SH-SY5Y (cell line): ENCODE data around the gene SEL1L2.

ENCODE experiments used
- GATA2 ChIP-seq: IDR thresholded peaks from 2 replicates; pipeline ENCODE4 v1.6.1; 2011; ENCODE audit warnings: mild to moderate bottlenecking, low read depth, low read length
- GATA3 ChIP-seq: IDR thresholded peaks from 2 replicates; pipeline ENCODE4 v1.6.1; 2011; ENCODE audit warnings: low read depth, mild to moderate bottlenecking, low read length, moderate library complexity

The SEL1L2 gene, protein sequence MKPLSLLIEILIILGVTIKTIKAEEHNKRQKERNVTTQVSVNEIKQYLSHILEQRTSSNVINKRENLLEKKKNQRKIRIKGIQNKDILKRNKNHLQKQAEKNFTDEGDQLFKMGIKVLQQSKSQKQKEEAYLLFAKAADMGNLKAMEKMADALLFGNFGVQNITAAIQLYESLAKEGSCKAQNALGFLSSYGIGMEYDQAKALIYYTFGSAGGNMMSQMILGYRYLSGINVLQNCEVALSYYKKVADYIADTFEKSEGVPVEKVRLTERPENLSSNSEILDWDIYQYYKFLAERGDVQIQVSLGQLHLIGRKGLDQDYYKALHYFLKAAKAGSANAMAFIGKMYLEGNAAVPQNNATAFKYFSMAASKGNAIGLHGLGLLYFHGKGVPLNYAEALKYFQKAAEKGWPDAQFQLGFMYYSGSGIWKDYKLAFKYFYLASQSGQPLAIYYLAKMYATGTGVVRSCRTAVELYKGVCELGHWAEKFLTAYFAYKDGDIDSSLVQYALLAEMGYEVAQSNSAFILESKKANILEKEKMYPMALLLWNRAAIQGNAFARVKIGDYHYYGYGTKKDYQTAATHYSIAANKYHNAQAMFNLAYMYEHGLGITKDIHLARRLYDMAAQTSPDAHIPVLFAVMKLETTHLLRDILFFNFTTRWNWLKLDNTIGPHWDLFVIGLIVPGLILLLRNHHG

DNA sequence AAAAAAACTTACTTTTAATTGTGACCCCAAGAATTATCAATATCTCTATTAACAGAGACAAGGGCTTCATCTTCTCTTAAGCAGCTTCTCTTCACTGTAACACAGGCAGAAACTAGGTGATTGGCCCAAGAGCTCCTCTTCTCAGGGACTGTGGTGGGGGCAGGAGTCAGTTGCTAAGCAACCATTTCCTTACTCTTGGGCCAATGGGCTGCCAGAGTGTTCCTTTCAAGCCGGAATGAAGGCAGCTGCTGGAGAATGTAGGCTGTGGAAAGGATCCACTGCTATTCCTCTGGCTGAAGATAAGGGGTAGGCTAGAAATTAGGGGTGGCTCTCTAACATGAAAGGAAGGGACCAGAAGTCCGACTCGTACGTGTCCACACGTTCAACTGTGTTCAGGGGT lies at the start of gene SEL1L2:
Gene SEL1L2 (minus strand): TSS at position 150 of the 400 bp plus-strand sequence. CDS start 80 bp downstream, at position 70.
- TF ChIP-seq GATA3 = no peak
- TF ChIP-seq GATA2 = no peak

DNA sequence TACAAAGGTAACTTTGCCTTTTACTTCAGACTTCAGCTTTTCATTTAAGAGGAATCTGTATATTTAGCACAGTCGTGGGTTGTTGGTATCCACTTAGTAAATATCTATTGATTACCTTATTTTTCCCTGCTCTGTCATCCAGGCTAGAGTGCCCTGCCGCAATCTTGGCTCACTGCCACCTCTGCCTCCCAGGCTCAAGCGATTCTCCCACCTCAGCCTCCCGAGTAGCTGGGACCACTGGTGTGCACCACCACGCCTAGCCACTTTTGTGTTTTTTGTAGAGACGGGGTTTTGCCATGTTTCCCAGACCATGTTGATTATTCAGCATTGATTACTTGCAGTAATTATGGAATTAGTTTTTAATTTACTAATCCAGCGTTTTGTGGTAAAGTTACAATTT lies 46.2 kb upstream of the SEL1L2 start:
- TF ChIP-seq GATA3 (no peak), GATA2 (no peak)

DNA sequence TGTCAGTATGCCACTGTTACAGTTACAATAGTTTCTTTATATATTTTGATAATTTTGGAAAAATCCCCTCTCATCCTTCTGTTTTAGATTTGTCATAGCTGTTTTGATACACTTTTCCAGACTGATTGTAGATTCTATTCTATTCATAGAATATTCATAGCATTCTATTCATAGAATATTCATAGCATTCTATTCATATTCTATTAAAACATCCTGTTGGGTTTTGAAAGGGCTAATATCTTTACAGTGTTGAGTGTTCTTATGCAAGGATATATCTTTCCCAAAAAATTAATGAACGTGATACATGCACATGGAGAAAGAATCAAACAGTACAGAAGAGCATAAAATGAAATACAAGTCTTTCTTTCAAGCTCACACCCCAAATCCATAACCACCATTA lies 42.9 kb upstream of the SEL1L2 start:
- no peak for TF ChIP-seq GATA2
- no peak for TF ChIP-seq GATA3

DNA sequence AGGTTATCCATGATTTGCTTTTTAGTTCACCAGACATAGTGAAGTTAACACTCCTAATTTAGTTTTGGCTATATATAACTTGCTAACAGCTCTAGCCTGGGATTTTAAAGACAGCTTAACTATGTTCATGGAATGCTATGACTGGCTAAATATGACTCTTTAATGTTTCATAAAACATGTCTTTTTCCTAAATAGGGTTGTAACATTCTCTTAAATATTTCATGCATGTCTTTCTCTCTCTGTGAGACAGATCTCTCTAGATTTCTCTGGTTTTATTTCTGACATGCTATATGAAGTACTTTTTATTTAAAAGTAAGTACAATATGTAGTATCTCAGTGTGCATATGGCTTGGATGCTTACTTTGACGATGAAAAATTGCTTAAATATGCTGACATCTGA lies 40.6 kb upstream of the SEL1L2 start:
- TF ChIP-seq GATA2 = no peak
- TF ChIP-seq GATA3 = no peak

DNA sequence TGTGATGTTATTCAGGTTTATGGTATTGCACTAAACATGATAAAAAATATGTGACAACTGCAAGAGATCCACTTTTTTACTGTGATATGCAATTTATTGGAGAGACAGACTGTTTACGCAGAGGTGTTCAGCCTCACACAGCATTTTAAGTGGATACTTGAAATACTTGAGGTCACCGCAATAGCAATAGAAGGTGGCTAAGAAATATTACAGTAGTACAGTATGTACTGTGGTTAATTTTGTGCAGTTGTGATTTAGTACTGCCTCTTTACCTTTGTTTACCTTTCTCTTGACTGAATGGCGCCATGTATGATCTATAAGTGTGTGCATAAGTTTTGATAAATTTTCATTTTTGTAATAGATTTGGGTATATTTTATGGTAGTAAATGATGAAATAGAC lies 22.3 kb upstream of the SEL1L2 start:
- TF ChIP-seq GATA2 (no peak), GATA3 (no peak)

DNA sequence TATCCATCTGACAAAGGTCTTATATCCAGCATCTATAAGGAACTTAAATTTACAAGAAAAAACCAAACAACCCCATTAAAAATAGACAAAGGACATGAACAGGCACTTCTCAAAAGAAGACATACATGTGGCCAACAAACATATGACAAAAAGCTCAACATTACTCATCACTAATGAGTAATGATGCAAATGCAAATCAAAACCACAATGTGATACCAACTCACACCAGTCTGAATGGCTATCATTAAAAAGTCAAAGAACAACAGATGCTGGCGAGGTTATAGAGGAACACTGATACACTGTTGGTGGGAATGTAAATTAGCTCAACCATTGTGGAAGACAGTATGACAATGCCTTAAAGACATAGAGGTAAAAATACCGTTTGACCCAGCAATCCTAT lies 18.8 kb upstream of the SEL1L2 start:
- TF ChIP-seq GATA3 (no peak), GATA2 (no peak)

DNA sequence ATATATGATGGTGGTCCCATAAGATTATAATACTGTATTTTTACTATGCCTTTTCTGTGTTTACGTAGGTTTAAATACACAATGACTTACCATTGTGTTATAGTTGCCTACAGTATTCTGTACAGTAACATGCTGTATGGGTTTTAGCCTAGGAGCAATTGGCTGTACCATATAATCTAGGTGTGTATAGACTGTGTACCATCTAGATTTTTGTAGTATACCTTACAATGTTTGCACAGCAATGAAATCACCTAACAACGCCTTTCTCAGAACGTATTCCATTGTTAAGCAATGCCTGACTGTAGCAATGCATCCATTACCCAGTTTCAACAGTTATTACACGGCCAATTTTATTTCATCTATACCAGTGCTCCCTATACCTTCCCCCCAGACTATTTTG lies 15.6 kb upstream of the SEL1L2 start:
- TF ChIP-seq GATA3 (no peak), GATA2 (no peak)

DNA sequence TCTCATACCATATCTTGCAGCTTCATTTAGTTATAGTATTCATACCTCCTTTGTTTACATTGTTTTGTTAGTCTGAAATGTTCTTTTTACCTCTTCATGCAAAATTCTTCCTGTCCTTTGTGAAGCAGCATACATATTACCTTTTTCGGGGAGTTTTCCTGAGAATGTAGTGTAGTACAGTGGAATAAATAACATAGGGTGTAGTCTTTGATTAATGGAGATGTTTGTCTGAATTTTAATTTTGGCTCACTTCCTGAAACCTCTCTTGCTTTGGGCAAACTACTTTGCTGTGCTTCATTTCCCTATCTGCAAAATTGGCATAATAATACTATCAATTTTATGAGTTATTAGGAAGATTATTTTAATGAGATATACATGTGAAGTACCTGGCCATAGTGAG lies 10.5 kb upstream of the SEL1L2 start:
- TF ChIP-seq GATA2 = no peak
- TF ChIP-seq GATA3 = no peak

DNA sequence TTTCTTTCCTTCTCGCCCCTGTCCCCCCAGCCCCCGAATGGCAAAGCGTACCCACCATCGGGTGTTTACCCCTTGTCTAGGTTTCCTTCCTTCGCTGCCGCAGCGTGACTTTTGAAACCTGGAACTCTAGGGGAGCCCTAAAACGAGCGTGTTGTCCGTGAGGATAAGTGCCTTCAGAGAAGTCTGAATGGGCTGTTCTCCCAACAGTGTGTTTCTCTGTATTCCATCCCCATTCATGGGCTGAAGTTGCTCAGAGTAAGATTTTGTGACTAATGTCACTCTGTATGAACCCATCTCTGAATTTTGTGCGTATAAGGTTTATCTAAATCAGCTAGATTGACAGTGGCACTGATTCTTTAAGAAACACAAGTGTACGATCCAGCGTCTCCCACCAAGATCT lies 5.9 kb upstream of the SEL1L2 start:
- TF ChIP-seq GATA2 (no peak), GATA3 (no peak)

DNA sequence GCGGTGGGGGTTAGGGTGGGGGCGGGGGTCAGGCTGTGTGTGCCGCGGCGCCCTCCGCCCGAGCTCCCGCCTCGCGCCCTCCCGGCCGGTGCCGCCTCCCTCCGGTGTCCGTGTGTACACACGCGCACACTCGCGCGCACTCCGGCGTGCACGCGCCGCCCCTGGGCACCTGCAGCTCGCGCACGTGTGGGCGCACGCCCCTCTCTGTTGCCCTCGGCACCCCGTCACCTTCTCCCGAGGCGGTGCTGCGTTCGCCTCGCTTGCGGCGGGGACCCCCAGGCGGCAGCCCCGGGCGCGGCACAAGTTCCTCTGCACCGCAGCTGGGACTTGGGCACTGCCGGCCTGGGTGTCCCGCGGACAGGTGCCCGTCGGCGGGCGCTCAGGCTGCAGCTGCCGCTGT lies 5.4 kb upstream of the SEL1L2 start:
- TF ChIP-seq GATA3 (no peak), GATA2 (no peak)

DNA sequence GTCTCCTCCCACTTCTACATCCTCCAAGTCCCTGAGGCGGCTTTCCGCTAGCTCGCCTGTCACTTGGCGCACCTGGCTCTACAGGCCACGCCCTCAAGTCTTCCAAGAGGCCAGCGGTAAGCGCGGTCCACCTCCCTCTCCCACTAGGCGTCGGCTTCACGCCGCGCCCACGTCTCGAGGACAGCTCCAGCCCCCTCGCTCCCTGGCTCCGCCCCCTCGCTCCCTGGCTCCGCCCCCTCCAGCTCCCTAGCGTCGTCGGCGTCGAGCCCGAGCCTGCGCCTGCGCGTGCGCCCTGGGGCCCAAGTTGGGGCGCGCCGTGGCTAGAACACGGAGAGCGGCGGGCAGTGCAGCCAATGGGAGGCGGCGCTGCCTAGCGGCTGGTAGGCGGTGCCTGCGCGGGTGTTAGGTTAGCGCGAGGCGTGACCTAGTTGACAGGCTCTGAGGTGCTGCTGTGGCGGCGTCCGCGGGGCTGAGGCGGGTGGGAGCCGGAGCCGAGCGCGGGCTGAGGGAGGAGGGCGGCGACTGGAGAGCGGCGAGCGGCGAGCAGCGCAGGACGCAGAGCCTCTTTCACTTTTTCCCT lies 4.8 kb upstream of the SEL1L2 start, which contains the start of gene MACROD2:
Gene MACROD2 (plus strand): TSS at position 431 of the 580 bp plus-strand sequence.
- TF ChIP-seq GATA3 = no peak
- no peak; the same call in 1 of the 2 replicates for TF ChIP-seq GATA2

DNA sequence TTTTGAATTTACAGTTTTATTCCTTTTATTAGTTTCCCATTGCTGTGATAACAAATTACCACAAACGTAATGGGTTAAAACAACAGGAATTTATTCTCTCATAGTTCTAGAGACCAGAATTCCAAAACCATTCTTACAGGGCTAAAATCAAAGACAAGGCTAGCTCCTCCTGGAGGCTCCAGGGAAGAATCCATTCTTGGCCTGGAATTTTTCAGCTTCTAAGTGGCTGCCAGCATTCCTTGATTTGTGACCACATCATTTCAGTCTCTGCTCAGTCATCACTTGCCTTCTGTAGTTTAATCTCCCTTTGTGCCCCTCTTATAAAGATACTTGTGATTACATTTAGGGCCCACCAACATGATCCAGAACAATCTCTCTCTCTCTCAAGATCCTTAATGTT lies 897 bp upstream of the SEL1L2 start:
- TF ChIP-seq GATA3 (no peak), GATA2 (no peak)

DNA sequence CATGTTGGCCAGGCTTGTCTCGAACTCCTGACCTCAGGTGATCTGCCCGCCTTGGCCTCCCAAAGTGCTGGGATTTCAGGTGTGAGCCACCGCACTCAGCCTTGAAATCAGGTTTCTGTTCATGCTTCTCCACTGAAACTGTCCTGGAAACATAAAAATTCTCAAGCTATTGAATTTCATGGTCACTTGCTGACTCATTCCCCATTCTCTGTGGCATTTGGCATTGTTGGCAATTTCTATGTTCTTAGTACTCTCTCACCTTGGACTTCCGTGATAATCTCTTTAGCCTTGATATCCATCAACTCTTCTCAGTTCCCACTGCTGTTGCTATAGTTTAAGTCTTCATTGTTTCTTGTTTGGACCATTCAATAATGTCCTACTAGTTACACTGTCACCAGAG lies 6.2 kb downstream of the SEL1L2 start:
- TF ChIP-seq GATA2 (no peak), GATA3 (no peak)

DNA sequence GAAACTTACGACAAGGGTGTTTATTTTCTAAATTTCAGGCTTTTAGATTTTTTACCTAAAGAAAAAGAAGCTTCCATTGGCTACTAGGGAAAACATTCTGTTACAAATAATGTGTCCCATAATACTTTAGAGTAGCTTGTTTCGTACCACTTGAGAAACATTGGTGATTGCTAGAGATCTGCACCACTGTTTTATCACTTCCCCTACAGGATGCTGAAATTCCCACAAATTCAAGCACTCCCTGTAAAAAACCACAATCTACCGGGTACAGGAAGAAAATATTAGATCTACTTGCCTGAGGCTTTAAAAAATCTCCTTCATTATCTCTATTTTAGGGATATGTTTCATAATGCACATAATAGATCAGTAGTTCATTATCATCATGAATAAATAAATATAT lies 29.9 kb downstream of the SEL1L2 start:
- TF ChIP-seq GATA2 (no peak), GATA3 (no peak)

DNA sequence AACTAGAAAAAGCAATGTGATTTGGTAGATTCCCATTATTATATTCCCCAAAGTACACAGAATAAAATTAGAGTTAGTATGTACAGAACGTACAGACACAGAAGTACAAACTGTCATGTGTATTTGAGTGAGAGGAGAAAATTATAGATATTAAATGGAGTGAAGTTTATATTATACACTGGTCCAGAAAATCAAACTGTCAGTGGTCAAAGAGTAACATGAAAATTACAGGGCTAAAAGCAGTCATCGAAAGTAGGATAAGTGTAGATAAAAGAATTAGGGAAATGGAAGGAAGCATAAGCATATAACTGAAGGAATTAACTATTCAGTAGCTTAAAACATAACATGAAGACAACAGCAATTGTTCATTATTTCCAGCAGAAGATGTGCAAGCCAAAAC lies 30.3 kb downstream of the SEL1L2 start:
- TF ChIP-seq GATA2 (no peak), GATA3 (no peak)
